GM21529 (cell line): ENCODE data around the gene TTBK2.
"Not testable (repeated sequence)": the region's sequence is repeated elsewhere in the genome, so short reads cannot be mapped to it uniquely, and the experiment has no call there.

Experiments used
- ATAC-seq: cut with Tn5 transposase; IDR thresholded peaks from one replicate; pipeline ENCODE4 v1.9.1; 2021; ENCODE audit not compliant: unreplicated experiment

Gene TTBK2

DNA sequence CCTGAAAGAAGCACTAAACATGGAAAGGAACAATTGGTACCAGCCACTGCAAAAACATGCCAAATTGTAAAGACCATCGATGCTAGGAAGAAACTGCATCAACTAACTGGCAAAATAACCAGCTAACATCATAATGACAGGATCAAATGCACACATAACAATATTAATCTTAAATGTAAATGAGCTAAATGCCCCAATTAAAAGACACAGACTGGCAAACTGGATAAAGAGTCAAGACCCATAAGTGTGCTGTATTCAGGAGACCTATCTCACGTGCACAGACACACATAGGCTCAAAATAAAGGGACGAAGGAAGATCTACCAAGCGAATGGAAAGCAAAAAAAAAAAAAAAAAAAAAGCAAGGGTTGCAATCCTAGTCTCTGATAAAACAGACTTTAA lies 154.5 kb downstream of the TTBK2 start:
- ATAC-seq = not testable (repeated sequence)

DNA sequence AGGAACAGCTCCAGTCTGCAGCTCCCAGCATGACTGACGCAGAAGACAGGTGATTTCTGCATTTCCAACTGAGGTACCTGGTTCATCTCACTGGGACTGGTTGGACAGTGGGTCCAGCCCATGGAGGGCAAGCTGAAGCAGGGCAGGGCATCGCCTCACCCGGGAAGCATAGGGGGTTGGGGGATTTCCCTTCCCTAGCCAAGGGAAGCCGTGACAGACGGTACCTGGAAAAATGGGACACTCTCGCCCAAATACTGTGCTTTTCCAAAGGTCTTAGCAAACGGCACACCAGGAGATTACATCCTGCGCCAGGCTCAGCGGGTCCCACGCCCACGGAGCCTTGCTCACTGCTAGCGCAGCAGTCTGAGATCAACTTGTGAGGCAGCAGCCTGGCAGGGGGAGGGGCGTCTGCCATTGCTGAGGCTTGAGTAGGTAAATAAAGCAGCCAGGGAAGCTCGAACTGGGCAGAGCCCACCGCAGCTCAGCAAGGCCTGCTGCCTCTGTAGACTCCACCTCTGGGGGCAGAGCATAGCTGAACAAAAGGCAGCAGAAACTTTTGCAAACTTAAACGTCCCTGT lies 156.3 kb downstream of the TTBK2 start:
- not testable (repeated sequence) for ATAC-seq

DNA sequence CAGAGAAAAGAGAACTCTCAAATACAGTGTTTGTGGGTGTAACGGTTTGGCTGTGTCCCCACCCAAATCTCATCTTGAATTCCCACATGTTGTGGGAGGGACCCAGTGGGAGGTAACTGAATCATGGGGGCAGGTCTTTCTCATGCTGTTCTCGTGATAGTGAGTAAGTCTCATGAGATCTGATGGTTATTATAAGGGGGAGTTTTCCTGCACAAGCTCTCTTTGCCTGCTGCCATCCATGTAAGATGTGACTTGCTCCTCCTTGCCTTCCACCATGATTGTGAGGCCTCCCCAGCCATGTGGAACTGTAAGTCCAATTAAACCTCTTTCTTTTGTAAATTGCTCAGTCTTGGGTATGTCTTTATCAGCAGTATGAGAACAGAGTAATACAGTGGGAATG lies 158.8 kb downstream of the TTBK2 start:
- ATAC-seq = not testable (repeated sequence)

DNA sequence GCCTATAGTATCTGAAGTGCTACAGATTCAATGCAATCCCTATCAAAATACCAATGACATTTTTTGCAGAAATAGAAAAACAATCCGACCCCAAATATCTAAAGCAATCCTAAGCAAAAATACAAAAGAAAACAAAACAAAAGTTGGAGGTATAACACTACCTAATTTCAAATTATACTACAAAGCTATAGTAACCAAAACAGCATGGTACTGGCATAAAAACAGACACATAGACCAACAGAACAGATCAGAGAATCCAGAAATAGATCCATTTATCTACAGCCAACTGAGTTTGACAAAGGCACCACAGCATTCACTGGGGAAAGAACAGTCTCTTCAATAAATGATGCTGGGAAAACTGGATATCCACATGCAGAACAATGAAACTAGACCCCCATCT lies 159.8 kb downstream of the TTBK2 start:
- ATAC-seq = no peak

DNA sequence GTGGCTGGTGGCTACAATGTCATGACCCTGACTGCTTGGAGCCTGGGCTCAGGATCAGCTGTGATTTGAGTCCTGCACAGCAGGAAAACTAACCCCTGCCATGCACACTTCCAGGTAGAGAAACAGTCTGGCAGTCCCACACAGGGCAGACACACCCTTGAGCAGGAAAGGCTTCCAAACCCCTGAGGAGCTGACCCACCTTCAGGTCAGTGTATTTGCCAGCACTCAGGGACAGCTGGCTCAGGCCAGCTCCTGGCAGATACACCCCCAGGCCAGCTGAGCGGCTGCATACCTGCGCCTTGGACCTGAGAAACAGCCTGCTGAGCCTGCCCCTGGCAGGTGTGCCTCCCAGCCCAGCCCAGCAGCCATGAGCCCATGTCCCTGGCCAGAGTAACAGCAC lies 161.5 kb downstream of the TTBK2 start:
- ATAC-seq = no peak

DNA sequence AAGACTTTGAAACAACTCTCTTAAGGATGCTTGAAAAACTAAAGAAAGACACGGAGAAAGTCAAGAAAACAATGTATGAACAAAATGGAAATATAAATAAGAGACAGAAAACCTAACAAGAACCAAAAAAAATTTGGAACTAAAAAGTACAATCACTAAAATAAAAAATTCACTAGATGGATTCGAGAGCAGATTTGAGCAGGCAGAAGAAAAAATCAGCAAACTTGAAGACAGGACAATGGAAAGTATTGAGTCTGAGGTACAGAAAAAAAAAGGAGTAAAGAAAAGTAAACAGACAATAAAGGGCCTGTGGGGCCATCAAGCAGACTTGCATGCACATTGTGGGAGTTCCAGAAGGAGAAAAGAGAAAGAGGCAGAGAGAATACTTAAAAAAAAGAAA lies 170.3 kb downstream of the TTBK2 start:
- no peak for ATAC-seq

DNA sequence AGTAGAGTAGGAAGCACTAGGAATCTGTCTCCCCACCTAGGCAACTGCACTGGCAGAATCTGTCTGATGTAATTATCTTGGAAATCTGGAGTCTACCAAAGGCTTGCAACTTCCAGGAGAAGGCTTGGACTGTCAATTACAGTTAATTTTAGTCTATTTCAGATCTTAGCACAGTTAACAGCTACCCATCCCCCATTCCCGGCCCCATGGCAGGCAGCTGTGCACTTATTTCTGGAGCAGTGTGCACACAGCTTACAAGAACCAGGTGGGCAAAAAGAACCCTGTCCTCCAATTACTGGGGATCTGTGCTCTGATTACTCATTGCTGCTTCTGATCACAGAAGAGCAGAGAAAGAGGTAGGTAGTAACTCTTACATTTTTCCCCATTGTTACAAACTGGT lies 171.3 kb downstream of the TTBK2 start:
- ATAC-seq = no peak

DNA sequence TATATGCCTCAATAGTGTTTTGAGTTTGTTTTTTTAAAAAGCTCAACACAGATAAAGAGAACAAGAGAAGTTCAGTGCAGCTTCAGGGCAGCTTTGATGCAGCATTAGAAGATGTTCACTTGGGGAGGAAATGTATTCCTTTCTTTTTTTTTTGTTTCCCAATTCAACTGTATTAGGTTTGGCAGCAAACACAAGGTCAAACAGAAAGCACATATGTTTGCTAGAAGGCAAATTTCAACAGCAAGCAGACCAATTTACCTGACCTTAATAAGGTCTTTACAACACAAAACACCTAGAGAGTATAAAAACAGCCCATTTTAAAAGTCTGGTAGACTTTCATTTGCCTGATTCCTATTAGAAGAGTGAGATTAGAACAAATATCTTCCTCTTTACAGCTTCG lies 176.4 kb downstream of the TTBK2 start:
- ATAC-seq = no peak

DNA sequence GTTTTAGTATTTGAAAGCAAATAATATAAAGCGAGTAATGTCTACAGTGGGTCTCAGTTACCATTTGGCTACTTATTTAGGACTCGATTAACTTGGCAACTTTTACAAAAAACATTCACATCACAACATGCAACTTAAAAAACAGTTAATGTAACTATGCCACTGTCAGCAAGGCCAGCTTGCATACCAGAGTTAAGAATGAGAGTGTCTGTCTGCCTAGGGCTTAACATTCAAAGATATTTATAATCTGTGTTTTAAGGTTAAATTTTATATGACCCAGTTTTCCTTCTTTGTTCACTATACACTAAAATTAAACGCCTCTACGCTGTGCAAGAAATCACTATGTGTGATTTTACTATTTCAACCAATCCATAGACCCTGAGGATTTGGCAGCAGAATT lies 178.4 kb downstream of the TTBK2 start:
- ATAC-seq = no peak

DNA sequence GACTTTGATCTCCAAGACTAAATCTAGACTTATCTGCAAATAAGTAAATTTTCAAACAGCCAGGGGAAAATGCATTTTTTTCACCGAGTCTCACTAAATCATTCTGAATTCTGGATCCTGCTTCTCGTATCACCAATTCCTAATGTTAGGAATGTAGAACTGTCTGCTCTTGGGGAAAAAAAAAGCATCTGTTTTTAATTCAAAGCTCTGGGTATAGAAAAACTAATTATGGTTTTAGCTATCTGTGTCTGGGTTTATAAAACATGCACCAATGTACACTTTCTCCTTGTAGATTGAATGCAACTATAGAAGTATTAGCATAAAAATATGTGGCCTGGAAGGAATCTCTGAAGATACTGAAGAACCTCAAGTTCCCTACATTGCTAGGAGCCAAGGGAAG lies 178.9 kb downstream of the TTBK2 start:
- no peak for ATAC-seq

DNA sequence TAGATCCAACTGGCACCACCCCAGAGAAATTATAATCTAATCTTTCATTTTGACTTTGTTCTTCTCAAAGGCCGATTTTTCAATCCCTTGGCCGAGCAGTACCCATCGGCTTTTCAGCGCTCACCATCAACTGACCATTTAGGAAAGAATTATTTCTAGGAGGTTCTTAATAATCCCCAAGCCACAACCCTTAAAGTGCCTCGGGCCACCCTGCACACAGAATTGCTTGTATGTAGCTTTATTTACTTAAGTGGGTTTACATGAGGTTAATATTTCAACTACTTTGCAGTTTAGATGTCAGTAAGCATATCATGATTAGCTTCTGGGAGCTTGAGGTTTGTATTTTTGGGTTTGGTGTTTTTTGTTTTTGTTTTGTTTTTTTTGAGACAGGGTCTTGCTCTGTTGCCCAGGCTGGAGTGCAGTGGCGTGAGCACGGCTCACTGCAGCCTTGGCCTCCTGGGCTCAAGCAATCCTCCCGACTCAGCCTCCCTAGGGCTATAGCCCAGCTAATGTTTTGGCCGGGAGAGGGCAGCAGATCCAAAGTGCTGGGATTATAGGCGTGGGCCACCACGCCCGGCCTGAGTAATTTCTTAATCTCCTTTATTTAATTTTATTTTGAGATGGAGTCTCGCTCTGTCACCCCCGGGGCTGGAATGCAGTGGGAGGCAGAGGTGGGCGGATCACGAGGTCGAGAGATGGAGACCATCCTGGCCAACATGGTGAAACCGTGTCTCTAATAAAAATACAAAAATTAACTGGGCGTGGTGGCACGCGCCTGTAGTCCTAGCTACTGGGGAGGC lies 182.8 kb downstream of the TTBK2 start:
- no peak for ATAC-seq

DNA sequence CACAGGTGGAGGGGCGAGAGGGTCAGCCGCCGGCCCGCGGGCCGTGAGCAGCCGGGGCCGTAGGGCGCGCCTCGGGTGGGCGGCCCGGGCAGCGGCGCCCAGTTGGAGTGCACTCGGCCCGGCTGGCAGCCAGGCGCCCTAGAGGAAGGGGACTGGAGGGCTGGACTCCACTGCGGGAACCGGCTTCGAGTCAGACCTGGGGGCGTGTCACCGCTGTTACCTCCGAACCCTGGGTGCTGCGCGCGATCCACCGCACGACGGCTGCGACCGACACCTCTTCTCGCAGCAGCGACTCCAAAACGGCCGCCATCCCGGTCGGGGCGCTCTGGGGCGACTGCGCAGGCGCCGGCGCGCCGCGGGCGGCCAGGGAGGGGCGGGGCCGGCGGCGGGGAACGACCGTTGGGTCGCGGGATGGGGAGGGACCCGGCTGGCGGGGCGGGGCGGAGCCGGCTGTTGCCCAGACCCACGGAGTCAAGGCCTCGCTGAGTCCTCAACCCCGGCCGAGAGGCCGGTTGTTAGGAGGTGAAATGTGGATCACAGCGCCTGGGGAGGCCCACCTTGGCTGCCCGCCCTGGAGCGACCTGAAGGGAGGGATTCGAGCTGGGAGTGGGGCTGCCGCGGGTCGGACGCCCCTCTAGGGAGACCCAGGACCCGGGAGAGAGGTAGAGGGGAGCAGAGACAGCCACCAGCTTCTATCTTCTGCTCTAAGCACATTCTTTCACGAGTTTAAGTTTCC lies 183.6 kb downstream of the TTBK2 start, which contains the start of gene CDAN1:
CDAN1 (minus strand) TSS at position 336 of the 736 bp plus-strand sequence; CDS start at position 310, 26 bp downstream.
- peak; percentile 86 for ATAC-seq

DNA sequence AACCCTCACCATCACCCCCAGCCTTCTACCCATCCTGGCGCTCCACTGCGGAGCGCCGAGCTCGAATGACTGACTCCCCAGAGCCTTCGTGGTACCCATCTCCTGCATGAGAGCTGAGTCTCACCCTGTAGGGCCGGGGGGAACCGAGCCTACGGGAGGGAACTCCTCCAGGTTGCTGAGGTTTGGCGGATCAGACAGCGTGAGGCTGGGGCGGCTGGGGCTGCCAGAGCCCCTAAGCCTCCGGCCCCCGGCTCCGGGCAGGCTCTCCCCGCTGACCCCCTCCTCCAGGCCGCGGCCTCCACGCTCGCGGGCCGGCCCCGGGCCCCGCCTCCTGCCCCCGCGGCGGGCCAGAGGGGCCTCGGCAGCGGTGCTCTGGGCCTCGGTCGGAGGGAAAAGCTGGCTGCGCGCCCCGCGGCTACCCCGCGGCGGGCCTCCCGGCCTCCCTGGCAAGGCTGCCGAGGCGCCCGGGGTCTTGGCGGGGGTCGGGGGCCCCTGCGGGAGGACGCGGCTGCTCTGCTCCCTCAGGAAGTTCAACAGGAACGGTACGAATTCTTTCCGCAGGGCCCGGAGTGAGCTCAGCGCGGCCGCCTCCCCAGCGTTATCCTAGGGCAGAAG lies 184.3 kb downstream of the TTBK2 start:
- peak; percentile 33 for ATAC-seq

DNA sequence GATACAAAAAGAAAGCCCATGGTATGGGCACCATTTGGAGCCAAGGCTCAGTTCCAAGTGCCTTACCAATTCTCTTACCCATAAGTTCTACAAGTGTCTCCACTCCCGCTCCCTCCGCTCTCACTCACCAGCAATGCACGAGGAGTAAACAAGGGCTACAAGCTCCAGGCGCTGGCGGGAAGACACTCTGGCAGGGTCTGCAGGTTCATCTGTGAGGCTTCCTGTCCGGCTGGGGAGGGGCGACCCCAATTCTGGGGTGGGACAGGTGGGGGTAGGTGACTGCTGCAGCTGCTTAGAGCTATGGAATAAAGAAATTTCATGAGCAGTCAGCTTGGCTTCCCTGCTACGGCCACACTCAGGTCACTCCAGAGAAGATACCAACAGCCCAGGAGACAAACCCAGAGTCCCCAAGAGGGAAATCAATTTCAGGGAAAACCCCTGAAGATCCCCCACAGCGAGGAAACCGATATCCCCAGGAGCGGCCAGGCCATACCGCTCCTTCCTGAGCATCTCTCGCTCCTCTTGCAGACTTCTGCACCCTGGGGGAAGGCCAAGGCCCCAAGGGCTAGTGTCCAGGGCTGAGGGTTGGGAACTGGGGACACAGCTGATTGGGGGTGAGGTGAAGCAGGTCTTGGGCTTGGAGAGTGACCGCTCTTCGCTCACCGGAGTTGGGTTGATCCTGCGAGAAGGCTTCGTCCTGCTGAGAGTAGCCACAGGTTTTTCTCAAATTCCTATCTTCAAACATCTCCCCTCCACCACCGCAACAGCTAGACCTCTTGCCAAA lies 185.0 kb downstream of the TTBK2 start:
- ATAC-seq = no peak

DNA sequence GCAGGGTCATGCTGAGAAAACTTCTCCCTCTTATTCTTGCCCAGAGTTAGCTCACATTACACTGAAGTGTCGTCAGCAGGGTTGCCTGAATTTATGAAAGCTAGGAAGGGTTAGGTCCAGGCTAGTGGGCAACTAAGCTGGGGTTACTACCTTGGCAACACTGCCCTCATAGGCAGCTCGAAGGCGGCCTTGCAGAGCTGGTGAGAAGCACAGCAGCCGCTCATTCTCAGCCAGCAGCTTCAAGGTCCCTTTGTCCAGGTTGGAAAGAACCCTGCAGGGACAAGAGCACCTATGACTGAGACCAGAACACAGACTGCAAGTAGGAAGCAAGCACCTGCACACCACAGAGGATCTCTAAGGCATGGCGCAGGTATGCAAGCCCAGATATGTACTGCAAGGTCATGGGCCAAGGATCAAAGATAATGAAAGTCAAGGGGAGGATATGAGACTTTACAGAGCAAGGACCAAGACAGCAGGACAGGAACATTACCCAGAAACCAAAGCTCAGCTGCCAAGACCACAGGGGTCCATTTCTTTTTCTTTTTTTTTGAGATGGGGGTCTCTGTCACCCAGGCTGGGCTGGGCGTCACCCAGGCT lies 186.4 kb downstream of the TTBK2 start:
- no peak for ATAC-seq

DNA sequence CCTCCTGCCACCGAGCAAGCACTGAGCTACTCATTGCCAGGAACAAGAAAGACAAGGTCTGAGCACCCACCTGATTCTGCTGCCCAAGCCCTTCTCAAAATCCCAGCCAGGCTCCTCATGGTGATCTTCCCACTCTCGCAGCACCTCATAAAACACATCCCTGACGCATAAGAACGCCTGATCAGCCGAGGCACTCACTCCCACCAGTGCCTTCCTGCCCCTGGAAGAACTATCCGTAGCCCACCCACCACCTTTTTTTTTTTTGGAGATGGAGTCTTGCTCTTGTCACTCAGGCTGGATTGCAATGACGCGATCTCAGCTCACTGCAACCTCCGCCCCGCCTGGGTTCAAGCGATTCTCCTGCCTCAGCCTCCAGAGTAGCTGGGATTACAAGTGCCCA lies 187.6 kb downstream of the TTBK2 start:
- ATAC-seq = no peak

DNA sequence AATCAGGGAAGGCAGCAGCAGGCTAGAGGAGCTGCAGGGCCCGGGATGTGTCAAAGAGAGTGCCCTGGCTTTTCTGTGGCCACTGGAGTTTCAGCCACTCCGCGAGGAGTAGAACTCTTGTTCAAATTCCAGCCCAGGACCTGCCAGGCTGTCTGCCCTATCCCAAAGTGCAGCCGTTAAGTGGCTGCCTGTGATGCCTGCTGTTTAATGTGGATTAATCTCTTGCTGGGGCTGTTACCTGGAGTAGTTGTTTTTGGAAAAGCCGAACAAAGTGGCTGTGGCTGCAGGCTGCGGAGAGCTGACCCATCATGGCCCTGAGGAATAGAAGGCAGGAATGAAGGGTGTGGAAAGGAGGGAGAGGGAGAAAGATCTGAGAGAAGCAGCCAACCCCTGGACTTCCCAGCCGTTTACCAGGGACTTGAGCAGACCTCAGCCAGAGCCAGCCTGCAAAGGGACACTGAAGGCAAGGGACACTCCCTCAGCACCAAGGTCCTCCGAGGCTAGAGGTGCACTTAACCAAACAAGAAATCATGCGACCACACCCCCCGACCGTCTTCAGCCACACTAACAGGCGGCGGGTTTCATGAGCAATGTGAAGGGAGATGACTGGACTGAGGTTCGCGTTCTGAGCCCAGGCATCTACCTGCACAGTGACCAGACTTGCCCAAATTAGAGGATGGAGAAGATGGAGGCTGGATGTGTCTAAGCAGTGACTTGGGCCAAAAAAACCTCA lies 188.3 kb downstream of the TTBK2 start:
- ATAC-seq = no peak

DNA sequence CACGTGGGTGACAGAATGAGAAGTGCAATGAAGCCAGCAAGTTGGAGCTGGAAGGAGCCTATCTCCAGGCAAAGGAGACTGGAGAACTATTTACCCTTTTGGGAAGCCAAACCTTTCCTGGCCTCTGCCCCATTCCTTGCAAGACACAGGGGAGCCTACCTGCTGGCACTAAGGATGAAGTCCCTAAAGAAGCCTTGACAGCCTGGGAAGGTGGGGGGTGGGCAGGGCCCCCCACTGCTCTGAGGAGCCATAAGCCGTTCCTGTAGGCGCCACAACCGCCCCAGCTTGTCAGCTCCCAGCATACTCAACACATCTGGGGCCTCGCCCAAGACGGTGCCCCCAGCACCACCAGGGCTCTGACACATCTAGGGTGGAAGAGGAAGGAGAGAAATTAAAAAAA lies 189.1 kb downstream of the TTBK2 start:
- no peak for ATAC-seq

DNA sequence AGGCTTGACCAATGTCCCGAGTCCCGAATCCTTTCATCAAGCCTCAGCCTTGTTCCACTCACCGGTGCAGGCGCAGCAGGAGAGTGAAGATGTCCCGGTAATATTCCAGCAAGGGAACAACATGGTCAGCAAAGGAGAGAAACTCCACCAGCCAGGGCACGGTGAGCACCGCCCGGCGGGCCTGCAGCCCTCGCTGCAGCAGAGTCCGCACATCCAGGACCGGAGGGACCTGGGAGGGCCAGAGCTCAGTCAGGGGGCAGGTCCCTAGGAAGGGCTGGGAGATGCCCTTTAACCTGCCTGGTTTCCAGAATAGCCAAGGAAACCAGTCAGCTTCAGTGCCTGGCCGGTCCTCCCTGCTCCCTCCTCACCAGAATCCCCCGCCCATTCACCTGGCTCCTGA lies 190.0 kb downstream of the TTBK2 start:
- ATAC-seq = no peak

DNA sequence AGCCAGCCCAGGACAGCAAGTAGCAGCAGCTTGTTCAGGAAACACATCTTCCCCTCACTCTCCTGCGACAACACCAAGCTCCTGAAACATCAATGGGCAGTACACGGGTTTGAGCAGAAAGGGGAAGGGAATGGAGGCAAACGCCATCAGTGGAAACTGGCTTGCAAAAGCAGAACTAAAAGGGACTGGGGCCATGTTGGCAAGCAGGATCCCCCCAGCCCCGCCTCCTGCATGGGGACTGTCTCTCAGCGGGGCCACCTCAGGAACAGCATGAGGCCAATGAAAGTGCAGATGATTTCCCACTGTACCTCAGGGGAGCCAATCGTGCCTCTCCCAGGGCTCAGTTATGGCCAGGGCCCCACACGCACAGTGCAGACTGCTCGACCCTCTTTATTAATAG lies 190.4 kb downstream of the TTBK2 start:
- no peak for ATAC-seq
